WTC11 (cell line): ENCODE data around the gene GSN.

Experiments used
- CTCF ChIP-seq: fragments of 200-600 bp; IDR thresholded peaks from 2 replicates; pipeline ENCODE4 v1.8.0; 2022; ENCODE audit warnings: antibody characterized with exemption
- E2F5 ChIP-seq: sonication (generic); formaldehyde crosslinking; IDR thresholded peaks from 2 replicates; pipeline ENCODE4 v1.8.1; 2022; ENCODE audit warnings: mild to moderate bottlenecking, moderate library complexity, missing genetic modification reagents
- ETV6 ChIP-seq: sonication (generic); formaldehyde crosslinking; IDR thresholded peaks from 2 replicates; pipeline ENCODE4 v1.8.1; 2022; ENCODE audit warnings: mild to moderate bottlenecking, missing genetic modification reagents
- GRHL2 ChIP-seq: fragments of 250-450 bp; sonication (Bioruptor Pico); IDR thresholded peaks from 2 replicates; pipeline ENCODE4 v1.8.0; 2022; ENCODE audit warnings: mild to moderate bottlenecking, moderate library complexity; ENCODE audit not compliant: insufficient replicate concordance, severe bottlenecking
- KAT7 ChIP-seq: sonication (generic); formaldehyde crosslinking; IDR thresholded peaks from 2 replicates; pipeline ENCODE4 v1.8.1; 2023; ENCODE audit warnings: missing genetic modification reagents, mild to moderate bottlenecking, borderline replicate concordance
- MAX ChIP-seq: sonication (generic); formaldehyde crosslinking; IDR thresholded peaks from 2 replicates; pipeline ENCODE4 v1.8.0; 2022; ENCODE audit warnings: mild to moderate bottlenecking, missing genetic modification reagents
- RORB ChIP-seq: fragments of 250-450 bp; sonication (Bioruptor Pico); IDR thresholded peaks from 2 replicates; pipeline ENCODE4 v1.9.0; 2021; ENCODE audit warnings: mild to moderate bottlenecking
- TEAD4 ChIP-seq: sonication (generic); formaldehyde crosslinking; IDR thresholded peaks from 2 replicates; pipeline ENCODE4 v1.8.0; 2022; ENCODE audit warnings: mild to moderate bottlenecking, missing genetic modification reagents
- USF1 ChIP-seq: sonication (generic); formaldehyde crosslinking; IDR thresholded peaks from 2 replicates; pipeline ENCODE4 v1.8.0; 2022; ENCODE audit warnings: mild to moderate bottlenecking, missing genetic modification reagents
- ZBTB21 ChIP-seq: sonication (generic); formaldehyde crosslinking; IDR thresholded peaks from 2 replicates; pipeline ENCODE4 v1.8.1; 2023; ENCODE audit warnings: mild to moderate bottlenecking, missing genetic modification reagents, borderline replicate concordance

GRCh38 chr9:121299467-121300282 is 31.7 kb downstream of the GSN start:
- TF ChIP-seq CTCF (no peak), GRHL2 (CRISPR knock-in tag) (no peak), RORB (no peak), E2F5 (CRISPR knock-in tag) (no peak), TEAD4 (no peak), KAT7 (CRISPR knock-in tag) (no peak), USF1 (CRISPR knock-in tag) (no peak), ETV6 (no peak), MAX (CRISPR knock-in tag) (no peak), ZBTB21 (CRISPR knock-in tag) (no peak)
